ENCODE results near the gene ENAH. TPM values are rescaled to one million over a fixed set of nuclear protein-coding genes. Genes with fewer than 3 reads are reported as not detected.
"Not testable (repeated sequence)": the region's sequence is repeated elsewhere in the genome, so short reads cannot be mapped to it uniquely, and the experiment has no call there.

ENAH gene
- polyA plus RNA-seq (ENCODE audit: insufficient read length): 121 TPM
- long read RNA-seq, donor 1, full-length matches to known transcripts: 18 of 30 reads
- long read RNA-seq, donor 1, partial matches to known transcripts: 12 of 30 reads
- long read RNA-seq, donor 1, other reads (novel, unspliced or antisense): 0 of 30 reads
- long read RNA-seq, donor 2, full-length matches to known transcripts: 5 of 18 reads
- long read RNA-seq, donor 2, partial matches to known transcripts: 13 of 18 reads
- long read RNA-seq, donor 2, other reads (novel, unspliced or antisense): 0 of 18 reads
- long read RNA-seq, donor 3, full-length matches to known transcripts: 4 of 4 reads
- long read RNA-seq, donor 3, partial matches to known transcripts: 0 of 4 reads
- long read RNA-seq, donor 3, other reads (novel, unspliced or antisense): 0 of 4 reads
- long read RNA-seq, donor 4, partial matches to known transcripts: 0 of 1 reads
- long read RNA-seq, donor 4, other reads (novel, unspliced or antisense): 0 of 1 reads
- long read RNA-seq, donor 5, full-length matches to known transcripts: 10 of 10 reads
- long read RNA-seq, donor 5, partial matches to known transcripts: 0 of 10 reads
- long read RNA-seq, donor 5, other reads (novel, unspliced or antisense): 0 of 10 reads
- long read RNA-seq, donor 6, full-length matches to known transcripts: 7 of 16 reads
- long read RNA-seq, donor 6, partial matches to known transcripts: 9 of 16 reads
- long read RNA-seq, donor 6, other reads (novel, unspliced or antisense): 0 of 16 reads
- long read RNA-seq, donor 7, full-length matches to known transcripts: 7 of 772 reads
- long read RNA-seq, donor 7, partial matches to known transcripts: 636 of 772 reads
- long read RNA-seq, donor 7, other reads (novel, unspliced or antisense): 129 of 772 reads
- long read RNA-seq, donor 8, partial matches to known transcripts: 0 of 4 reads
- long read RNA-seq, donor 8, other reads (novel, unspliced or antisense): 0 of 4 reads

DNA sequence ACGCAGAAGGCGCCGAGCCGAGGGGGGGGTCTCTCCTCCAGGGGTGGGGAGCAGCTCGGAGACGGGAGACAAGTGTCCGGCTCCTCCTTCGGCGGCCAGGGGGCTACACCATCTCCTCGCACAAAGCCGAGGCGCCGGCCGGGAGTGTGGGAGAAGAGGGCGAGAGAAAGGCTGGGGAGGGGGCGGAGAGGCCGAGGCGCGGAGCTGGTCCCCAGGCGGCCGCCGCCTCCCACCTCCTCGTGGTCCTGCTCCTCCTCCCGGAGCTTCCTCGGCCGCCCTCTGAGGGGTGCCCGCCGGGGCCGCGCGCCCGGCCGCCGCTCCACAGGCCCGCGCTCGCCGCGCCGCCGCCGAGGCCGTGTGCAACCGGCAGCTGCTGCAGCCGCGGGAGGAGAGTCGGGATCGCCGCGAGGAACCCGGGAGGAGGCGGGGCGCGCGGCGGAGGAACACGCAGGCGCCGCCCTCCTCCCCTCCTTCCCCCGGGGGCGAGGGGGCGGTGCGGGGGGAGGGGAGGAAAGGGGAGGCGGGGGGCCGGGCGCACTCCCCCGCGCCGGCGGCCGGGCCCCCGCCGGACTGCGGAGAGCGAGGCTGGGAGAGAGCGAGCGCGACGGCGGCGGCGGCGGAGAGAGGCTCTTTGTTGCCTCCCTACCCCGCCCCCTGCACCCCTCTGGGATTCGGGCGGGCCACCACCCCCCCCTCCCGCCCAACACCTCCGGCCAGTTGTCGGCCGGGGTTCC, at the start of gene ENAH:
ENAH (minus strand) TSS at position 395 of the 734 bp plus-strand sequence. CDS start 433 bp downstream, outside the sequence.
- DNase-seq: peak; percentile 83

DNA sequence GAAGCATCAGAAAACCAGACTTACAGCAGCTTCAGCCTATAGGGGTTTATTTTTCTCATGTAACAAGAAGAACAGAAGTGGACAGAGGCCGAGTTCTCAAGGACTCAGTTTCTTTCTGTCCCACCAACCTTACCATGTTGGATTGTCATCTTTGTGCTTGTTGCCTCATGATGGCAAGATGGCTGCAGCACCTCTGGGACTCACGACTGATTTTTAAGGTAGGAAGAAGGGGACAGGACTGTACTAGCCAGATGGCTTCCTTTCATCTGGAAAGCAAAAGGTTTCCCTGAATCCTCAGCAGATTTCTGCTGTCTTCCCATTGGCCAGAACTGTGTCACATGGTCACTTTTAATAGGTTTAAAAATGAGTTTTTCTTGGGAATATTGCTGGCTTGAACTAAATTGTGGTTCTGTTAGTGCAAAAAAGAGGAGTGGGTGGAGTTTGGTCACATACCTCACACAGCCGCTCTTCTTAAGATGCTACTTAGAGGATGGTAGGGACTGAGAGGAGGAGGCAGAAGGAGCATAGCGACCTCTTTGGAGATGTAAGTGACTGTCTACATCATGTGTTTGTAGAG, 48.1 kb upstream of the ENAH start:
- no peak for DNase-seq

DNA sequence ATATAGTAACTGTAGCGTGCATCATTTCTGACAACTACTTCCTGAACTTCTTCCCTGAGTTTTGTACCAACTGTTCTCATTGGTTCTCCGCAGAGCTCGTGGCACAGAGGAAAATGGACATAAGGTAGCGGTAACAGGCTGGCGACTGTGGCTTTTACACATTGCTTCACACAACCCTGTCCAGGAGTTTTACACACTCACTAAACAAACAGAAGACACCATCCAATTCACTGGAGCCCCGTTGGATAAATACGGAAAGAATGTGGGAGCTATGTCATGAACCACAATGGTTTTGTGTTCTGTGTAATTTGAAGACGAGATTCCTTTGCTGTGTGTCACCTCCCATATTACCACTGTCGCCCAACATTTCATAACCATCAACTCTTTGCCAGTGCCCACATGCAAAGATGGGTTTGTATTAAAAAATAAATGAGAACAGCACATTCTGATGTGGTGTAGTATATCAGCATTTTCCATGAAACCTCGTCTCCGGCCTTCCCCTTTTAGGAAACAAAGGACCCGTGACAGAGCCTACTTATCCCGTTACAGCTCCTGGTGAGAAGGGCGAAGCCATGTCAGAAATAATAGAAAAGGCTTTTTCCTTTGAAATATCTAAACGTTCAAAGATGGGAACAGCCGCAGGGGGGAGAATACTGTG, 47.4 kb upstream of the ENAH start:
- DNase-seq: no peak

DNA sequence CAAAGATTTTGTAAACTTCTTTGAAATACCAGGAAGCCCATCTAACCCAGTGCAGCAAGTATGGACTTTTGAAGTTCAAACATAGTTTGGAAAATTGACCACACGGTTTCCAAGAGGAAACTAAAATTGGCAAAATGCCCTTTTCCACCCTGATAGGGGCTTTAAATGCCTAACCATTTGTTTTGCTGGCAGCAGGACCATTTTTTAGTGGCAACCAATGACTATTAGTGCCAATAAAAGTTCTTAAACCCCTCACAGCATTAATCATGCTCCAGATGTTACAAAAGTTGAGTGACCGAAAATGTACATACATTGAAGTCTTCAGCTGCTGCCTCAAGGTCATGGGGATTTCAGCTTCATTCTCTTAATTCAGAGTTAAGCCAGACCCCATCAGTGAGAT, 46.4 kb upstream of the ENAH start:
- no peak for DNase-seq

DNA sequence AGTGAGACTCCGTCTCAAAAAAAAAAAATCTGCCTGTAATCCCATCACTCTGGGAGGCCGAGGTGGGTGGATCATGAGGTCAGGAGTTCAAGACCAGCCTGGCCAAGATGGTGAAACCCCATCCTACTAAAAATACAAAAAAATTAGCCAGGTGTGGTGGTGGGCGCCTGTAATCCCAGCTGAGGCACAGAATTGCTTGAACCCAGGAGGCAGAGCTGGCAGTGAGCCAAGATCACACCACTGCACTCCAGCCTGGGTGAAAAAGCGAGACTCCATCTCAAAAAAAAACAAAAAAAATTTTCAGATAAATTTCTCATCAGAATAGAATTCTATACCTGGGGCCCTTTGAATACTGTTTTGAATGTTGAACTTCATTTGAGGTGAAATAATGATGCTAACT, 45.3 kb upstream of the ENAH start:
- DNase-seq: not testable (repeated sequence)

DNA sequence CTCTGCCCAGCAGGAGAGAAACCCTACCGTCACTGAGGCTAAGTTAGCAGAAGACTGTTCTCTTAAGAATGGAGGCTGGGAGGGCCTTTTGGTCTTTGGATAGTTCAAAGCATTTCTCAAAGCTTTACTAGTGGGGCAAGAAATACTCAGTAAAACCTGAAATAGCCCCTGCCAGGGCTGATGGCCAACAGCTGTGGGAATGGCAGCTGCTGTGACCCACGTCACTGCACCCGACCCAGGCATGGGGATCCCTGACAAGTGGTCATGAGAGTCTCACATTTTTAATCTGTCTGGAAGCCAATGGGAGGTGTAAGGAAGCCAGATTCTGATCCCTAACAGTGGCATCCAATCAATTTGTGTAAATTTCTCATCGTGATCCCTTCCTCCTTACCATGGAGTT, 44.5 kb upstream of the ENAH start:
- no peak for DNase-seq

DNA sequence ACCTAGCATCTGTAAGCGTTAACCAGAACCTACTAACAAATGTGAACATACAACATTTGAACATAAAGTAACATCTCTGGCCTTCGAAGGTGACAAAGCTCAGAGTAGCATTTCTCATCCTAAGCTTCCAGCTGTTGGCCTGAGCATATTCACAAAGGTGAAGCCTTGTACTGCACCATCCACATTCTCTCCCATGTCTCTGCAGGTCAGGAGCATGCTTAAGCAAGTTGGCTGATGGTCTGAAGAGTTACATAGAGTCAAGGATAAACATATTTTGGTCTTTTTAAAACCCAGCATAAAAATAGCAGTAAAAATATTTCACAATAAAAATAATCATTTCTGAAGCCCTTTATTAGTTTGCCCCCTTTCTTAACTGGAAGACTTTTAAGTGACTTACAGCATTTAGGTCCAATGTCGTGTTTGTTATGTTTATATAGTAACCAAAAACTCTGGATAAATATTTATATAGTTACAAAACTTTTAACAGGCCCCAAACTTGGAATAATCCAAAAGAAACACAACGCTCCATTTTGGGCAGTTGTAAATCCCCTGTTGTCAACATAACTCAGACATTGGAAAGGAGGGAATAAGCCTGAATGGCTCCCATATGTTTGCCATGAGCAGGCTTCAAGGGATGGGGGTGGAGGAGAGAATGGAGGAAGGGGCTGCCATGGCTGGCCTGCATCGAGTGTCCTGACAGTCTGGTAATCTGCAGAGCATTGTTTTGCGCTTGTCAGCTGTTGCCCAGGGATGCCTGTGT, 42.8 kb upstream of the ENAH start:
- DNase-seq: peak; percentile 85

DNA sequence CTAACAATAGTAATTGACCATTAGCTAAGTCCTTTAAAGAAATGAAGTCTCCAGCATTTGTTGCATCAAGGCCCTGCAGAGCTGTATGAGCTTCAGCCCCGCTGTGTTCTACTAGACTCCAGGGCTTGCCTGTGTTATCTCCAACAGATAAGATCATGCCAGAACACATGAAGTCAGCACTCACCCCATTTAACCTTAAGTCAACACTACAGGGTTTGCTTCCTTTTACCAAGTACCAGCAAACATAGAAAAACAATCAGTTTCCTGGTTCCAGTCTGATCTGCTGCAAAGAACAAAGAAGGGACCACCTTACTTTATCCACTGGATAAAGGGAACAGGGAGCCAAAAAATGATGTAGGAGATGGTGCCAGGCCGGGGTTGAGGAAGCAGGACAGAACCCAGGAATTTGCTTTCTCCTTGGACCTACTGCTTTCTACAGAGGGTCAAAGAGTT, 41.3 kb upstream of the ENAH start:
- no peak for DNase-seq

DNA sequence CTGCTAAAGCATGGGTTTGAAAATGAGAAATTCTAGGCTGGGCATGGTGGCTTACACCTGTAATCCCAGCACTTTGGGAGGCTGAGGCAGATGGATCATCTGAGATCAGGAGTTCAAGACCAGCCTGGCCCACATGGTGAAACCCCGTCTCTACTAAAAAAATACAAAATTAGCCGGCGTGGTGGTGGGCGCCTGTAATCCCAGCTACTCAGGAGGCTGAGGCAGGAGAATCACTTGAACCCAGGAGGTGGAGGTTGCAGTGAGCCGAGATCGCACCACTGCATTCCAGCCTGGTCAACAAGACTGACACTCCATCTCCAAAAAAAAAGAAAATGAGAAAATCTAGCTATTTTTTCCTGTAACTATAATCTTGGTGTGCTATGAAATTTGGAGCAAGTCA, 40.8 kb upstream of the ENAH start:
- DNase-seq: not testable (repeated sequence)

DNA sequence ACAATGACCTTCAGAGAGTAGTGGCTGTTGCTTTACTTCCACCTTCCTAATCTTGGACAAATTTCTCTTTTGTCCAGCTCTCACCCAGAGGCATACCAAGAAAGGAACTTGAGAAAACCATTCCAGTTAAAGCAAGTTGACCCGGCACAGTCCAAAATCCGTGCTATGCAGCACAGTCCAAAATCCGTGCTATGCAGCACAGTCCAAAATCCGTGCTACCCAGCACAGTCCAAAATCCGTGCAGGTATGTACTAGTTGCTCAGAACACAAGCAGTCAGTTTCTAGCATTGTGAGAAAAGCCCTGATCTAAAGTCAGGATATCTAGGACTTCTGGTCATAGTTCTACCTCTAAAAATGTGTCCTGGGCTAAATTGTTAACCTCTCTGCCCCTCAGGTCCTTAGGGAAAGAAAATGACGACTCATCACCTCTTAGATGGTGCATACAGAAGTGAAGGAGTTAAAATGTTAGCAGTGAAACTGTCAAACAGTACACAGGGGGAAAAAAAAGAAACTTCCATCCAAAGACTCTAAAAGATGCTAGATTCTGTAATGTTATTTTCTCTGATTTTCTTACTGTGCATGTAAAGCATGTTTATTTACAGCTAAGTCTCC, 40.3 kb upstream of the ENAH start:
- DNase-seq: no peak

DNA sequence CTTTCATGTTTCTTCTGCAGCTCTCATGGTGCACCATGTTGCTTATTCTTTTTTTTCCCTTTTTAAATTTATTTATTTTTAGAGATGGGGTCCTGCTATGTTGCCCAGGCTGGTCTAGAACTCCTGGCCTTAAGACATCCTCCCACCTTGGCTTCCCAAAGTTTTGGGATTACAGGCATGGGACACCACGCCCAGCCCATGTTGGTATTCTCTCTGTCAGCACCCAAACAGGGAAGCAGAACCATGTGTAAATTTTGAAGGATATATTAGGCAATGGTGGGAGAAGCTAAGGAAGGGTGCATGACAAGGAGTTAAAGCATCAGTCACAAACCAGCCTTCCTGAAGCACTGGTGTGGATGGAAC, 39.6 kb upstream of the ENAH start:
- no peak for DNase-seq

DNA sequence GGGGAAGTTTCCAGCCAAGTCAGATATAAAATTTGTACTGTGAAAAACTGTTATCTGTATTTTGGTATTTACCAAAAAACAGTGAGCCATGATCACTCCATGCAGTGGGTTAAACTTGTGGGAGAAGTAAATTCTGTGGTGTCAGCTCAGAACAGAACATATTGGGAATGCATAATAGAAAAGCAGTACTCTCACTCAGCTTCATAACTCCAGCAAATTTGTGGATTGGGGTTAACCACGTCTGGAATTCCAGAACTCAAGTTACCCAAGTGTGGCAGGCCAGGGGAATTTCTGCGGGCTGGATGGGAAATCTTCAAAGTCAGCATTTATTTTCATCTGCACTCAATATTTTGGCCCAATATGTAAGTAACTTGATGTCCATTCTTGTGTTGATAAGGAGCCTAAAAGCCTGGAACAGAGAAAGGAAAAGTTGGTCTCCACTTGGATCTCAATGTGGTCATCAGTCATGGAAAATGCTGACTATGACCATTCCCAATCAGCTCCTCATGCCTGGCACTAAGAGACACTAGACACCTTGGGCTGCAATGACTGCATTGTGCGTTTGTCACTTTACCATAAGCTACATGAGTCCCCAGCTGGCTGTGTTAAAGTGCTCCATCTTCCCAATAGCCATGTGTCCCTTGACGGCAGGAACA, 39.1 kb upstream of the ENAH start:
- DNase-seq: no peak

DNA sequence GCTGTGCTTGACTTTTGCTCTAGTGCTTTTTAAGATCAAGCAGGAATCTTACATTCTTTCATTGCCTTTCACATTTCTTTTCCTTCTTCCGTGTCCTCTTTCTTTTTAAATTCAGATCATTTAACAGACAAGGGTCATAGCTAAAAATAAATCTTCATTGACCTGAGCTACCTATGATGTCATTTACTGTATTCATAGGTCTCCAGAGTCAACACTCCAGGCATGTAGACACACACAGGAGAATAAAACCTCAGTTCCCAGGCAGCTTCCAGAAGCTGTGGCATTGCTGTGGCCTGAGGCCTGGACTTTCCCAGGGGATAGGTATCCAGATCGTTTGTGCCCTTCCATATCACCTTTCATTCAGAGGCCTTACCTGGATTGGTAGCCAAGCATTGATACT, 38.5 kb upstream of the ENAH start:
- no peak for DNase-seq

DNA sequence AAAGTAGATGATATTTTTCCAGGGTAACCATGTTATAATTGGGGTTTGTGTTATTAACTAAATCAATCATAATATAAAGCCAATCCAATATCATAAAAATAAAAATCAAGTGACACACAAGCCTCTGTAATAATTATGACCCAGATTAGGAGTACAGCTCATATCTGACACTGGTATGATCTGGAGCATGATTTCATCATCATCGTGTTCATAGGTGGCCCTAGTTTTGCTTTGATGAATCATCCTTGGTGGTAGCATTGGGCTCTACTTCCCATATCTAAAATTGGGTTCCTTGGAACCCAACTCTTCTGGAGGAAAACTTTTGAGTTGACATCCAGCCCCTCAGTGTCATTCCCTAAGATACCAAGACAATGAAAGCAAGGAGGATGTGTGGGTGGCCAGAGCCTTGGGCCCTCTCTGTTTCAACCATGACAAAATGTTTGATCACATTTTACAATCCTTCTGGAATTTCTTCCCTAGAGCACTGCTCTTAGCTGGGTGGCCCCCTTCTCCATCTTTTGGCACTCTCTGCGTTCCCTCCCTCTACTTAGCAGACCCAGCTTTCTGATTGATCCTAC, 37.0 kb upstream of the ENAH start:
- no peak for DNase-seq

DNA sequence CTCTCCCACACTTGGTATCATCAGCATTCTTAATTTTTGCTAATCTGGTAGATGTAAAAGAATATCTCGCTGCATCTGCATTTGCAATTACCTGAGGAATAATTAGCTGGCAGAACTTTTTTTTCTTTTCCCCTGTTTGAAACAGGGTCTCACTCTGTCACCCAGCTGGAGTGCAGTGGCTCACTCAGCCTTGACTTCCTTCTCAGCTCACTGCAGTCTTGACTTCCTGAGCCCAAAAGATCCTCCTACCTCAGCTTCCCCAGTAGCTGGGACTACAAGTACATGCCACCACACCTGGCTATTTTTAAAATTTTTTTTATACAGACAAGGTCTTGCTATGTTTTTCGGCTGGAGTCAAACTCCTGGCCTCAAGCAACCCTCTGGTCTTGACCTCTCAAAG, 35.4 kb upstream of the ENAH start:
- DNase-seq: no peak

DNA sequence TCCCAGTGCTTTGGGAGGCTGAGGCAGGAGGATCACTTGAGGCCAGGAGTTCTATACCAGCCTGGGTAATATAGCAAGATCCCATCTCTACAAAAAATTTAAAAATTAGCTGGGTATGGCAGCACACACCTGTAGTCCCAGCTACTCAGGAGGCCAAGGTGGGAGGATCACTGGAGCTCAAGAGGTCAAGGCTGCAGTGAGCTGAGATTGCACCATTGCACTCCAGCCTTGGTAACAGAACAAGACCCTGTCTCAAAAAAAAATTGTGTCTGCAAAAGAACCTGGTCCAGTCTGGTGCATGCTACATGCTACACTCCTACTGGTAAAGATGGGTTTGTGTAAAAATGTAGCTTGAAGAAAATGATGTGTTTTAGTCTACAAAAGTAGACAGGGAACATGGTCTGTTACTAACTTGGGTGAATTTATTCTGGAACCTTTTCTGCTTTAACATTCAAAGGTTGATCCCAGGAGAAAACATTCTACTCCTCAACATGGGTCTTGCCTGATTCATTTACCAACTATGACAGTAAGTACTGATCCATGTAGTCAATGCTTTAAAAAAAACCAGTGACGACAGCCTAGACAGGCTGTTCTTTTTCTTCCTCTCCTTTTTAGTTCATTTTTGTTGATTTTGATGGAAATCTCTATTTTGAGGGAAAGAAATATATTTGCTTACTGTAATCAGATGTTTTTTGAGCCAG, 32.7 kb upstream of the ENAH start:
- no peak for DNase-seq

DNA sequence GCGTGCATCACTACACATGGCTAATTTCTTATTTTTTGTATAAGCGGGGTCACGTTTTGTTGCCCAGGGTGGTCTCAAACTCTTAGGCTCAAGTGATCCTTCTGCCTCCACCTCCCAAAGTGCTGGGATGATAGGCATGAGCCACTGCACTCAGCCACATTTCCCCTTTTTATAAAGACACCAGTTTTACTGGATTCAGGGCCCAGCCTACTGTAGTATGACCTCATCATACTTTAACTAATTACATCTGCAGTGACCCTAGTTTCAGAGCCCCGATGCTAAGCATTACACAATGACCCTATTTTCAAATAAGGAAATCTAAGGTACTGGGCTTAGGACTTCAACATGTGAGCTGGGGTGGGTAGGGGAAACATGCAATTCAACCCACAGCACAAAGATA, 31.8 kb upstream of the ENAH start:
- DNase-seq: no peak

DNA sequence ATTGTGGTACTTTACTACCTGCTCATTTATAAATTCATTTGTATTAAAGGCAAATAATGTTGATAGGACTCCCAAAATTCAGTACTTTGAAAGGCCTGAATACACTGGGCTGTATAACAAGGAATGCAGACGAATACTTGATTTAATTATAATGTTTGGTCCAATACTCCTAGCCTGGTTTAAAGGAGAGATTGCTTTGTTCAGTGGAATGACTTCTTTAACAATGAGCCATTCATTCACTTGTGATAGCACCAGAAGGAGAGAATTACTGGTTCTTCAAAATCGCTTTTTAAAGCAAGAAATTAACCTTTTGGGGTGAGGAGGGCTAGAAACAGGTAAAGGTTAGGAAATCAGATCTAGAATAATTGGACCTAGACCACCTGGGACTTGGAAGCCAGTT, 28.3 kb upstream of the ENAH start:
- DNase-seq: no peak

DNA sequence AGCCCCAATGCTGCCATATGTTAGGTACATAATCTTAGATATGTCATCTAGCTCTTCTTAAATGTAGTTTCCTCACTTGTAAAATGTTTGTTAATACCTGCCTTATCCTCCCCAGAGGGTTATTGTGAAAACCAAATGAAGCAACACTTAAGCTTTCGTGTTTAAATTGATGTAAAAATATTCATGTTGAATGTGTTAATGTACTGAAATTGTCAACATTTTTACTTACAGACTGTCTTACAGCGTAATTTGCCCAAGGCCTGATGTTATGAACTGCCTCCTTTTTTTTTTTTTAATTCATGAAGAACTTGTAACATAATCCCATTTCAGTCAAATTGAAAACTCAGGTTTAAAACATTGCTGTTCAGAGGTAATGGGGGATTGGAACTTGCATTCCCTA, 25.6 kb upstream of the ENAH start:
- no peak for DNase-seq

Data from left kidney (tissue), 8 donors.